ENCODE data around the gene IL17D.

DNA sequence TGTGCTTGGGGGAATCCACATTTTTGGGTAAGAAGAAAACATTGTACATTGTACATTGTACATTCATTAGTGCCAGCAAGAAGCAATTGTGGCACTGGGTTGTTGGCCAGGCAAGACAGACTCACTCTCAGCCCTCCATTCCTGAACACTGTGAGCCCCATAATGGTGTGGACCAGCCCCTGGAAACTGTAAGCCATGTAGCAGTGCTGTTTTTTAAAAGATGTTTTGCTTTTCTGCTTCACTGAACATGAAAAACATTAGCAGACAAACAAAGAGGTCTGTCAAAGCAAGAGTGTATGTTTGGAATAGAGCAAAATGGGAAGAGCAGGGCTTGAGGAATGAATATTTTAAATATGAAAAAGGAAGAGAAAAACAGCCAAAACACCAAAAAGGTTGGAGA, 39.1 kb upstream of the IL17D start:
- TF ChIP-seq, protein P1, sequence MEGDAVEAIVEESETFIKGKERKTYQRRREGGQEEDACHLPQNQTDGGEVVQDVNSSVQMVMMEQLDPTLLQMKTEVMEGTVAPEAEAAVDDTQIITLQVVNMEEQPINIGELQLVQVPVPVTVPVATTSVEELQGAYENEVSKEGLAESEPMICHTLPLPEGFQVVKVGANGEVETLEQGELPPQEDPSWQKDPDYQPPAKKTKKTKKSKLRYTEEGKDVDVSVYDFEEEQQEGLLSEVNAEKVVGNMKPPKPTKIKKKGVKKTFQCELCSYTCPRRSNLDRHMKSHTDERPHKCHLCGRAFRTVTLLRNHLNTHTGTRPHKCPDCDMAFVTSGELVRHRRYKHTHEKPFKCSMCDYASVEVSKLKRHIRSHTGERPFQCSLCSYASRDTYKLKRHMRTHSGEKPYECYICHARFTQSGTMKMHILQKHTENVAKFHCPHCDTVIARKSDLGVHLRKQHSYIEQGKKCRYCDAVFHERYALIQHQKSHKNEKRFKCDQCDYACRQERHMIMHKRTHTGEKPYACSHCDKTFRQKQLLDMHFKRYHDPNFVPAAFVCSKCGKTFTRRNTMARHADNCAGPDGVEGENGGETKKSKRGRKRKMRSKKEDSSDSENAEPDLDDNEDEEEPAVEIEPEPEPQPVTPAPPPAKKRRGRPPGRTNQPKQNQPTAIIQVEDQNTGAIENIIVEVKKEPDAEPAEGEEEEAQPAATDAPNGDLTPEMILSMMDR (IDR thresholded peaks at IDR 0.05; ENCODE audit: low read depth, low read length): no peak
- no peak for TF ChIP-seq EZH2phosphoT487 (IDR thresholded peaks at IDR 0.05; ENCODE audit: low read depth)

Data from OCI-LY3 (cell line).